Measurements from ENCODE around the gene PCNX4.

GRCh38 chr14:60087668-60088067 lies 4.1 kb upstream of the PCNX4 start:
- TF ChIP-seq POLR2A (IDR thresholded peaks at IDR 0.05; ENCODE audit: borderline replicate concordance, extremely low read depth, insufficient read depth, insufficient read length): no peak
- no peak for TF ChIP-seq CTCF (IDR thresholded peaks at IDR 0.05 in 2 of 3, conservative IDR thresholded peaks at IDR 0.05 in 1 of 3; ENCODE audit: borderline replicate concordance in 1 of 3, insufficient read depth in 1 of 3, low read depth in 2 of 3, low read length in 2 of 3)
- TF ChIP-seq EZH2phosphoT487 (IDR thresholded peaks at IDR 0.05; ENCODE audit: borderline replicate concordance): no peak
- no peak for TF ChIP-seq RAD21 (IDR thresholded peaks at IDR 0.05; ENCODE audit: low read depth)
- TF ChIP-seq EZH2 (IDR thresholded peaks at IDR 0.05): no peak
- no peak for TF ChIP-seq ZFX (IDR thresholded peaks at IDR 0.05)
- TF ChIP-seq POLR2AphosphoS5 (IDR thresholded peaks at IDR 0.05; ENCODE audit: low read depth, low read length): no peak
- no peak for TF ChIP-seq SP1 (IDR thresholded peaks at IDR 0.05; ENCODE audit: low read depth)
- TF ChIP-seq REST (IDR thresholded peaks at IDR 0.05; ENCODE audit: low read depth): no peak
- no peak for TF ChIP-seq EGR1 (IDR thresholded peaks at IDR 0.05; ENCODE audit: low read depth)

All from HCT116 (cell line).